Activated effector memory CD4-positive, alpha-beta T cell treated with anti-CD3 and anti-CD28 coated beads, Interleukin-2, amount 50 U/mL, for 16 hours (primary cell): Measurements from ENCODE around the gene KPNA4.
"Not testable (repeated sequence)": the region's sequence is repeated elsewhere in the genome, so short reads cannot be mapped to it uniquely, and the experiment has no call there.

Experiments used
- DNase-seq: peaks from one replicate; pipeline ENCODE4 v3.0.0-alpha.2; 2020

The KPNA4 gene

GRCh38 chr3:160482796-160483195, 82.6 kb downstream of the KPNA4 start:
- no peak for DNase-seq

- no peak for DNase-seq
Observed at GRCh38 chr3:160481856-160482255, 83.5 kb downstream of the KPNA4 start.

- DNase-seq = no peak
Observed at GRCh38 chr3:160480931-160481330, 84.4 kb downstream of the KPNA4 start.

GRCh38 chr3:160479376-160479775, 86.0 kb downstream of the KPNA4 start:
- no peak for DNase-seq

- no peak for DNase-seq
Observed at GRCh38 chr3:160478338-160478737, 87.0 kb downstream of the KPNA4 start.

- DNase-seq = no peak
Observed at GRCh38 chr3:160477750-160478149, 87.6 kb downstream of the KPNA4 start.

GRCh38 chr3:160475884-160476283, 89.5 kb downstream of the KPNA4 start:
- DNase-seq = no peak

GRCh38 chr3:160475153-160475552, 90.2 kb downstream of the KPNA4 start:
- DNase-seq = no peak

GRCh38 chr3:160474416-160474838, 90.9 kb downstream of the KPNA4 start:
- DNase-seq = no peak

GRCh38 chr3:160473978-160474377, 91.4 kb downstream of the KPNA4 start:
- no peak for DNase-seq

GRCh38 chr3:160473221-160473620, 92.2 kb downstream of the KPNA4 start:
- no peak for DNase-seq

- no peak for DNase-seq
Observed at GRCh38 chr3:160472344-160472743, 93.0 kb downstream of the KPNA4 start.

- no peak for DNase-seq
Observed at GRCh38 chr3:160471892-160472291, 93.5 kb downstream of the KPNA4 start.

- DNase-seq = no peak
Observed at GRCh38 chr3:160470181-160470580, 95.2 kb downstream of the KPNA4 start.

- DNase-seq = no peak
Observed at GRCh38 chr3:160464971-160465370, 100.4 kb downstream of the KPNA4 start.

- DNase-seq = no peak
Observed at GRCh38 chr3:160464321-160464720, 101.0 kb downstream of the KPNA4 start.

- no peak for DNase-seq
Observed at GRCh38 chr3:160460033-160460432, 105.3 kb downstream of the KPNA4 start.

- DNase-seq = no peak
Observed at GRCh38 chr3:160459450-160459970, 105.9 kb downstream of the KPNA4 start.

- DNase-seq = no peak
Observed at GRCh38 chr3:160458151-160458550, 107.2 kb downstream of the KPNA4 start.

- DNase-seq = no peak
Observed at GRCh38 chr3:160455846-160456245, 109.5 kb downstream of the KPNA4 start.

GRCh38 chr3:160454995-160455394, 110.4 kb downstream of the KPNA4 start:
- no peak for DNase-seq

GRCh38 chr3:160452251-160452650, 113.1 kb downstream of the KPNA4 start:
- DNase-seq = not testable (repeated sequence)

GRCh38 chr3:160451602-160452001, 113.8 kb downstream of the KPNA4 start:
- DNase-seq = no peak

- no peak for DNase-seq
Observed at GRCh38 chr3:160450846-160451245, 114.5 kb downstream of the KPNA4 start.
